Measurements from ENCODE around the gene PDPK1.
"Not testable (repeated sequence)": the region's sequence is repeated elsewhere in the genome, so short reads cannot be mapped to it uniquely, and the experiment has no call there.

PDPK1 gene

GRCh38 chr16:2551420-2551889, 13.6 kb downstream of the PDPK1 start:
- H3K4me3 ChIP-seq (ENCODE audit: low read length): not testable (repeated sequence)
- TF ChIP-seq CTCF (conservative IDR thresholded peaks at IDR 0.05; ENCODE audit: low read length): peak; percentile 12; the same call in 1 of the 2 replicates
- peak; percentile 18 for DNase-seq (ENCODE audit: low read depth)

GRCh38 chr16:2554709-2555425, 17.0 kb downstream of the PDPK1 start:
- DNase-seq (ENCODE audit: low read depth); H3K4me3 ChIP-seq (ENCODE audit: low read length): not testable (repeated sequence)

- H3K4me3 ChIP-seq (ENCODE audit: low read length); DNase-seq (ENCODE audit: low read depth): not testable (repeated sequence)
Measured at GRCh38 chr16:2557150-2557549, 19.3 kb downstream of the PDPK1 start.

GRCh38 chr16:2560131-2560797, 22.4 kb downstream of the PDPK1 start:
- not testable (repeated sequence) for H3K4me3 ChIP-seq (ENCODE audit: low read length); DNase-seq (ENCODE audit: low read depth)

GRCh38 chr16:2560798-2561133, 22.9 kb downstream of the PDPK1 start:
- H3K4me3 ChIP-seq (ENCODE audit: low read length); DNase-seq (ENCODE audit: low read depth): not testable (repeated sequence)
- TF ChIP-seq CTCF (conservative IDR thresholded peaks at IDR 0.05; ENCODE audit: low read length): peak; percentile 35

- not testable (repeated sequence) for DNase-seq (ENCODE audit: low read depth); H3K4me3 ChIP-seq (ENCODE audit: low read length)
Measured at GRCh38 chr16:2567506-2567905, 29.7 kb downstream of the PDPK1 start.

- not testable (repeated sequence) for DNase-seq (ENCODE audit: low read depth); H3K4me3 ChIP-seq (ENCODE audit: low read length)
Measured at GRCh38 chr16:2568573-2568972, 30.8 kb downstream of the PDPK1 start.

GRCh38 chr16:2572704-2573103, 34.9 kb downstream of the PDPK1 start:
- DNase-seq (ENCODE audit: low read depth); H3K4me3 ChIP-seq (ENCODE audit: low read length): not testable (repeated sequence)

- not testable (repeated sequence) for DNase-seq (ENCODE audit: low read depth); H3K4me3 ChIP-seq (ENCODE audit: low read length)
Measured at GRCh38 chr16:2575839-2576238, 38.0 kb downstream of the PDPK1 start.

- not testable (repeated sequence) for H3K4me3 ChIP-seq (ENCODE audit: low read length); DNase-seq (ENCODE audit: low read depth)
Measured at GRCh38 chr16:2577044-2577443, 39.2 kb downstream of the PDPK1 start.

- not testable (repeated sequence) for H3K4me3 ChIP-seq (ENCODE audit: low read length); DNase-seq (ENCODE audit: low read depth)
Measured at GRCh38 chr16:2578905-2579304, 41.1 kb downstream of the PDPK1 start.

GRCh38 chr16:2580143-2580542, 42.3 kb downstream of the PDPK1 start:
- not testable (repeated sequence) for DNase-seq (ENCODE audit: low read depth)

GRCh38 chr16:2580818-2581217, 43.0 kb downstream of the PDPK1 start:
- H3K4me3 ChIP-seq (ENCODE audit: low read length); DNase-seq (ENCODE audit: low read depth): not testable (repeated sequence)

More at GRCh38 chr16:2580143-2580542, 42.3 kb downstream of the PDPK1 start:
- not testable (repeated sequence) for H3K4me3 ChIP-seq (ENCODE audit: low read length)
